HepG2 (cell line): ENCODE results near the gene GPS1. TPM values are rescaled to one million over a fixed set of nuclear protein-coding genes. Genes with fewer than 3 reads are reported as not detected.

Experiments used
- CEBPG ChIP-seq: IDR thresholded peaks from 2 replicates; pipeline ENCODE4 v1.6.1; 2016
- FOSL2 ChIP-seq: sonication (generic); formaldehyde crosslinking; IDR thresholded peaks from 2 replicates; pipeline ENCODE4 v1.4.0; 2020; ENCODE audit warnings: missing genetic modification reagents
- ISX ChIP-seq: sonication (generic); formaldehyde crosslinking; conservative IDR thresholded peaks from 2 replicates; pipeline ENCODE4 v1.5.0; 2020; ENCODE audit warnings: missing genetic modification reagents
- JDP2 ChIP-seq: sonication (generic); formaldehyde crosslinking; IDR thresholded peaks from 2 replicates; pipeline ENCODE4 v1.8.1; 2022; ENCODE audit warnings: missing genetic modification reagents, borderline replicate concordance
- KAT2B ChIP-seq: fragments of 150-350 bp; IDR thresholded peaks from 2 replicates; pipeline ENCODE4 v1.6.1; 2014; ENCODE audit warnings: low read depth, low read length, borderline replicate concordance
- NFE2L1 ChIP-seq: sonication (generic); formaldehyde crosslinking; IDR thresholded peaks from 2 replicates; pipeline ENCODE4 v1.4.0; 2020; ENCODE audit warnings: missing genetic modification reagents, mild to moderate bottlenecking, borderline replicate concordance
- NR1H2 ChIP-seq: sonication (generic); formaldehyde crosslinking; IDR thresholded peaks from 2 replicates; pipeline ENCODE4 v1.8.1; 2022; ENCODE audit warnings: low read depth, missing genetic modification reagents, borderline replicate concordance
- POGK ChIP-seq: sonication (generic); formaldehyde crosslinking; conservative IDR thresholded peaks from 2 replicates; pipeline ENCODE4 v1.8.0; 2022; ENCODE audit warnings: mild to moderate bottlenecking, moderate library complexity, missing genetic modification reagents
- RNF2 ChIP-seq: fragments of 450-650 bp; conservative IDR thresholded peaks from 2 replicates; pipeline ENCODE4 v1.6.1; 2016; ENCODE audit warnings: low read depth
- SIX1 ChIP-seq: sonication (generic); formaldehyde crosslinking; IDR thresholded peaks from 2 replicates; pipeline ENCODE4 v1.4.0; 2020; ENCODE audit warnings: missing genetic modification reagents, borderline replicate concordance
- ZNF230 ChIP-seq: sonication (generic); formaldehyde crosslinking; IDR thresholded peaks from 2 replicates; pipeline ENCODE4 v1.4.0; 2020; ENCODE audit warnings: mild to moderate bottlenecking, missing genetic modification reagents
- ZNF572 ChIP-seq: sonication (generic); formaldehyde crosslinking; IDR thresholded peaks from 2 replicates; pipeline ENCODE4 v1.5.1; 2020; ENCODE audit warnings: mild to moderate bottlenecking, missing genetic modification reagents
- ZNF747 ChIP-seq: sonication (generic); formaldehyde crosslinking; IDR thresholded peaks from 2 replicates; pipeline ENCODE4 v1.8.1; 2023; ENCODE audit warnings: missing genetic modification reagents, mild to moderate bottlenecking, borderline replicate concordance
- ZSCAN31 ChIP-seq: sonication (generic); formaldehyde crosslinking; IDR thresholded peaks from 2 replicates; pipeline ENCODE4 v1.5.0; 2020; ENCODE audit warnings: low read depth, mild to moderate bottlenecking, missing genetic modification reagents
- polyA plus RNA-seq, 8 experiments: library from polyadenylated mRNA; depleted of rRNA in 3 of 8; stranded (reverse) in 7 of 8; unstranded in 1 of 8; fragments of >200 nt; fragmentation: Illumina TruSeq in 4 of 8; extraction: Trizol in 4 of 8; gene quantifications; 2 replicates each; pipeline versions ENCODE4 v1.2.1 to v1.2.3, GENCODE V29; 2011 to 2016; ENCODE audit warnings: low read depth in 4 of 8, missing spikeins in 1 of 8, mixed read lengths in 1 of 8; ENCODE audit not compliant: insufficient read depth in 1 of 8
- total RNA-seq, 5 experiments: library from RNA; depleted of rRNA; stranded (reverse); fragments of >200 nt; fragmentation: Illumina TruSeq; extraction: Trizol; gene quantifications; 2 replicates each; pipeline ENCODE4 v1.2.3, GENCODE V29; 2016; ENCODE audit warnings: low read depth in 1 of 5
- TF ChIP-seq, protein P1 (sequence below), 2 experiments: fragments of 450-650 bp in 1 of 2; sonication (generic) in 1 of 2; formaldehyde crosslinking in 1 of 2; IDR thresholded peaks; 2 replicates each; pipeline versions ENCODE4 v1.6.1 to v1.8.0; 2016 to 2022; ENCODE audit warnings: antibody characterized with exemption in 1 of 2, mild to moderate bottlenecking in 1 of 2, missing genetic modification reagents in 1 of 2
- TF ChIP-seq, protein P2 (sequence below): sonication (generic); formaldehyde crosslinking; IDR thresholded peaks from 2 replicates; pipeline ENCODE4 v1.4.0; 2020; ENCODE audit warnings: missing genetic modification reagents

The GPS1 gene
- total and polyA plus RNA-seq, 2 of the 13 experiments (the other 11 are each of a cell fraction or from before 2014, with no cell fraction given): 124 to 128 TPM

DNA sequence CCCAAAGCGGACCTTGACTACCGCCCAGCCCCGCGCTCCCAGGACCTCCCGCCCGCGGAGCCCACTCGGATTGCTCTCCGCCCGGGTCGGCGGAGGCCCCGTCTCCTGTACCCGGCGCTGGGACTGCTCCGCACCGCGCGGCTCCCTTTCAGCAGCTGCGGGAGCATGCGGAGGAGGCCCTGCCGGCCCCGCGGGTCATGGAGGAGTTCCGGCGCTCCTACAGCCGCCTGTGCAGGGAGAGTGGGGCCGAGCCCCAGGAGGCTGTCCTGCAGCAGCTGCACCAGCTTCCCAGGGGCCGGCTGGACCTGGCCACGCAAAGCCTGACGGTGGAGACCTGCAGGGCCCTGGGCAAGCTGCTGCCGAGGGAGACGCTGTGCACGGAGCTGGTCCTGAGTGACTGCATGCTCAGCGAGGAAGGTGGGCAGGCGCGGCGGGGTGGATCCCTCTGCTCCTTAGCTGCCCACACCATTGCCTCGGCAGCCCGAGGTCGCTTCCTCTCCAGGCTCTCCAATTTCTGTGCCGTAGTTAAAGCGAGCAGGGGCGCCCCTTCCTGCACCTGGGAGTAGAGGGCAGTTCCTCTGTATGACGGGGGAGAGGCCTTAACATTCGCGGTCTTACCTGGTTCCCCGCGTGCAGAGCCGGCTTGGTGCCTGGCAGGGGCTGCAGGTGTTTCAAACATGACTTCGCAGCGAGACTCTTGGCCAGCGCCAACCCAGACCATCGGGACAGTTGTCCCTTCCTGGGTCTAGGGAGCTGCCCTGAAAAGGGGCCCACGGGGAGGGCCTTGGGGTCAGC, 28.1 kb upstream of the GPS1 start (continued):
- TF ChIP-seq, protein P1, sequence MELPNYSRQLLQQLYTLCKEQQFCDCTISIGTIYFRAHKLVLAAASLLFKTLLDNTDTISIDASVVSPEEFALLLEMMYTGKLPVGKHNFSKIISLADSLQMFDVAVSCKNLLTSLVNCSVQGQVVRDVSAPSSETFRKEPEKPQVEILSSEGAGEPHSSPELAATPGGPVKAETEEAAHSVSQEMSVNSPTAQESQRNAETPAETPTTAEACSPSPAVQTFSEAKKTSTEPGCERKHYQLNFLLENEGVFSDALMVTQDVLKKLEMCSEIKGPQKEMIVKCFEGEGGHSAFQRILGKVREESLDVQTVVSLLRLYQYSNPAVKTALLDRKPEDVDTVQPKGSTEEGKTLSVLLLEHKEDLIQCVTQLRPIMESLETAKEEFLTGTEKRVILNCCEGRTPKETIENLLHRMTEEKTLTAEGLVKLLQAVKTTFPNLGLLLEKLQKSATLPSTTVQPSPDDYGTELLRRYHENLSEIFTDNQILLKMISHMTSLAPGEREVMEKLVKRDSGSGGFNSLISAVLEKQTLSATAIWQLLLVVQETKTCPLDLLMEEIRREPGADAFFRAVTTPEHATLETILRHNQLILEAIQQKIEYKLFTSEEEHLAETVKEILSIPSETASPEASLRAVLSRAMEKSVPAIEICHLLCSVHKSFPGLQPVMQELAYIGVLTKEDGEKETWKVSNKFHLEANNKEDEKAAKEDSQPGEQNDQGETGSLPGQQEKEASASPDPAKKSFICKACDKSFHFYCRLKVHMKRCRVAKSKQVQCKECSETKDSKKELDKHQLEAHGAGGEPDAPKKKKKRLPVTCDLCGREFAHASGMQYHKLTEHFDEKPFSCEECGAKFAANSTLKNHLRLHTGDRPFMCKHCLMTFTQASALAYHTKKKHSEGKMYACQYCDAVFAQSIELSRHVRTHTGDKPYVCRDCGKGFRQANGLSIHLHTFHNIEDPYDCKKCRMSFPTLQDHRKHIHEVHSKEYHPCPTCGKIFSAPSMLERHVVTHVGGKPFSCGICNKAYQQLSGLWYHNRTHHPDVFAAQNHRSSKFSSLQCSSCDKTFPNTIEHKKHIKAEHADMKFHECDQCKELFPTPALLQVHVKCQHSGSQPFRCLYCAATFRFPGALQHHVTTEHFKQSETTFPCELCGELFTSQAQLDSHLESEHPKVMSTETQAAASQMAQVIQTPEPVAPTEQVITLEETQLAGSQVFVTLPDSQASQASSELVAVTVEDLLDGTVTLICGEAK (IDR thresholded peaks at IDR 0.05): no peak
- TF ChIP-seq, protein P1 (CRISPR knock-in tag; IDR thresholded peaks at IDR 0.05): peak; percentile 63
- no peak for TF ChIP-seq KAT2B
- TF ChIP-seq ZNF230 (CRISPR knock-in tag): peak; percentile 58; the same call in 1 of the 2 replicates
- TF ChIP-seq SIX1: no peak
- peak; percentile 87 for TF ChIP-seq RNF2
- TF ChIP-seq, protein P2, sequence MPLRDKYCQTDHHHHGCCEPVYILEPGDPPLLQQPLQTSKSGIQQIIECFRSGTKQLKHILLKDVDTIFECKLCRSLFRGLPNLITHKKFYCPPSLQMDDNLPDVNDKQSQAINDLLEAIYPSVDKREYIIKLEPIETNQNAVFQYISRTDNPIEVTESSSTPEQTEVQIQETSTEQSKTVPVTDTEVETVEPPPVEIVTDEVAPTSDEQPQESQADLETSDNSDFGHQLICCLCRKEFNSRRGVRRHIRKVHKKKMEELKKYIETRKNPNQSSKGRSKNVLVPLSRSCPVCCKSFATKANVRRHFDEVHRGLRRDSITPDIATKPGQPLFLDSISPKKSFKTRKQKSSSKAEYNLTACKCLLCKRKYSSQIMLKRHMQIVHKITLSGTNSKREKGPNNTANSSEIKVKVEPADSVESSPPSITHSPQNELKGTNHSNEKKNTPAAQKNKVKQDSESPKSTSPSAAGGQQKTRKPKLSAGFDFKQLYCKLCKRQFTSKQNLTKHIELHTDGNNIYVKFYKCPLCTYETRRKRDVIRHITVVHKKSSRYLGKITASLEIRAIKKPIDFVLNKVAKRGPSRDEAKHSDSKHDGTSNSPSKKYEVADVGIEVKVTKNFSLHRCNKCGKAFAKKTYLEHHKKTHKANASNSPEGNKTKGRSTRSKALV (CRISPR knock-in tag): peak; percentile 60; the same call in 1 of the 2 replicates
- TF ChIP-seq CEBPG (CRISPR knock-in tag): no peak
- TF ChIP-seq NFE2L1 (CRISPR knock-in tag): 0 out of 2 replicates have a peak, but pooled peaks have one; percentile 23
- TF ChIP-seq ISX (CRISPR knock-in tag): 0 out of 2 replicates have a peak, but pooled peaks have one; percentile 49
- no peak for TF ChIP-seq ZSCAN31 (CRISPR knock-in tag)
- TF ChIP-seq NR1H2 (CRISPR knock-in tag): no peak
- 0 out of 2 replicates have a peak, but pooled peaks have one; percentile 41 for TF ChIP-seq ZNF747 (CRISPR knock-in tag)
- TF ChIP-seq POGK (CRISPR knock-in tag): no peak
- no peak for TF ChIP-seq ZNF572
- TF ChIP-seq FOSL2: no peak
- no peak for TF ChIP-seq JDP2
